Stimulated activated CD4-positive, alpha-beta T cell treated with anti-CD3 and anti-CD28 coated beads, Interleukin-2, amount 100 ng/mL, for 4 hours (primary cell): ENCODE results near the gene SLC12A4.

Source experiments
- DNase-seq: peaks from one replicate; pipeline ENCODE4 v3.0.0-alpha.2; 2020; ENCODE audit warnings: low read depth

Gene SLC12A4

DNA sequence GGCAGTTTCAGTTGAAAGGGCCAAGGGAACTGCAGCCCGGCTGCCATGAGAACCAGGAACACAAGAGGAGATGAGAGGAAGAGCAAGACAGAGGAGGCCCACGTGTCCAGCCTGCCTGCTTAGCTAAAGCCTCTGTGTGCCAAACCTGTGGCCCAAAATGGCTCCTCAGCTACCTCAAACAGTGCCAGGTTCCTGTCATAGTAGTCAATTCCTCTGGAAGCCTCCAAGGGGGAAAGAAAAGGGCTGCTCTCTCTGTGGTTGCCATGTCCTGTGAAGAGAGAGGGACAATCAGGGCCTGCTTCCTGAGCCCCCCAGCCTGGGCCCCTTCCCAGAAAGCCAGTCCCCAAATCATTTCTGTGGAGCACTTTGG is 5.2 kb downstream of the SLC12A4 start:
- no peak for DNase-seq

DNA sequence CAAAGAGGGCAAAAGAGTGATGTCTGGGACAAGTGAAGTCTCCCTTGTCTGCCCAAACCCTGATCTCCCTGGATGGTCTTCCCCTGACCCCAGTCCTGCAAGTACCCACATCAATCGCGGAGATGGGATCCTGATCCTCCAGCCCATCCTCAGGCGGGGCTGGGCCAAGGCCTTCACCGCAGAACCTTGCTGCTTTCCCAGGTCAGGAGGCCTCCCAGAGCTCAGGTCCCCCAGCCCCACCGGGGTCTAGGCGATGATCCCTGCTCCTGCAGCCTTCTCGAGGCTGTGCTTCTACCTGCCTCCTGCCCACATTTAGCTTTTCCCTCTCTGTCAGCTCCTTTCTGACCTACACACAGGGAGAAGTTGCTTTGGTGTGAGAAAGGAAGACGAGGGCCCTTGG is 6.3 kb downstream of the SLC12A4 start:
- DNase-seq, result no peak

DNA sequence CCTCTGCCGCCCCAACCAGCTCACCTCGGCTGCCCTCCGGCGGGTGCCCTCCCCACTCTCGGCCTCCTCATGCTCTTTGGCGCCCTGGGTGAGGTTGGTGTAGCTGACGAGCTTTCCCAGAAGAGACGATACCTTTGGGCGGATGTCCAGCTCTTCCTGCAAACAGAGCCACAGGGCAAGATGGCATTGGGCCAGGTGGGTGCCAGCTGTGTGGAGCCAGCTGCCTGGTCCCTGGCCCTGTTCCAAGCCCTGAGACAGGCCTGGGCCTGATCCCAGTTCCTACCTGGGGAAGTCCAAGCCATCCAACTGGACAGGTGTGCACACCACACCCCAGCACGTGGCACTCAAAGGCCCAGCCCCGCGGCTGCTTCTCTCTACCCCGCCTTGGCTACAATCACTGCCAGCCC is 6.9 kb downstream of the SLC12A4 start:
- no peak for DNase-seq

DNA sequence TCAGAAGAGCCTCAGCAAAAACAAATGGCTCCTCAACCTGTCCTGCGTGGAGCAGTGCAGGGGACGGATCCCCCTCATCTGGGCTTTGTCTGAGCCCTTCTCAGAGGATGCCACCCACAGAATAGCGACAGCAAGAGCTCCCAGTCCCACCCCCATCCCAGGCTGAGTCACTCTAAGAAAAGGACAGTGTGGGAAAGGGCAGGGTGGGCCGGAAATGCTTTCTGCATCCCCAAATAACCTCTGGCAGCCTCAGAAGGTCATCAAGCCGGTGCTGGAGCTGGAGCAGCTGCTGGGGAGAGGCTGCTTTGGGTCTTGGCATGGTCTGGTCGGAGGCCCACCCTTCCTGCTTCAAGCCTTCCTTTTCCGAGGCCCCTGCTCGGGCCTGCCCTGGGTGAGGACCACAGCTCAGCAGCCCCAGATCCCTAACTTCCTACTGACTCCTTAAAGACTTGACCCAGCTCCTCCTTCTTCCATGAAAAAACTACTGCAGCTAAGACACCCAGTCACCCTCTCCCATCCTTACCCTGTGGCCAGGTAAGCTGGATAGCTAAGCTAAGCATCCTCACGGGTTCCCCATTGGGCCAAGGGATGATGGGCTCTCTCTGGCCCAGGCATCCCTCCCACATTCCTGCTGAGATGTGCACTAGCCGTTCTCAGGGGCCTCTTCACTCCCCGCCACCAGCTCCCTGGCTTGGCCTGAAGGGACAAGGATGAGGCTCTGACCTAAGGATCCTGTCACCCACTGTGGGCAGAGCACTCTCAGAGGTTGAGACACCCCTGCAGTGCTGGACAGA is 8.7 kb downstream of the SLC12A4 start:
- DNase-seq, result no peak

DNA sequence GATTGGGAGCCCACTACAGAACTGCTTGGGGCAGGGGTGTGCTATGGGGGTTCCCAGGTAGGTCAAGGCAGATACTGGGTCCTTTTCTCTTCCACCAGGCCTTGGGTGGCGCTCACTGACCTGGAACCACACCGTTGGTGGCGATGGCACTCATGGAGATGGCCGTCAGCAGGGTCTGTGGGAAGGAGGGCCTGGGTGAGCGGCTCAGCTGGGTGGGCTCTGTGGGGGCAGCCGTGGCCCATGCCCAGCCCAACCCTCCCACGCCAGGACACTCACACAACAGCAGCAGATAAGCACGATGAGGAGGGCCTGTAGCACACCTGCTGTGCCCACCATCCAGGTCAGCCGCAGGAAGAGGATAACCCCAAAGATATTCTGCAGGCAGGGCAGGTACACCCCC is 10.8 kb downstream of the SLC12A4 start:
- DNase-seq, result no peak

DNA sequence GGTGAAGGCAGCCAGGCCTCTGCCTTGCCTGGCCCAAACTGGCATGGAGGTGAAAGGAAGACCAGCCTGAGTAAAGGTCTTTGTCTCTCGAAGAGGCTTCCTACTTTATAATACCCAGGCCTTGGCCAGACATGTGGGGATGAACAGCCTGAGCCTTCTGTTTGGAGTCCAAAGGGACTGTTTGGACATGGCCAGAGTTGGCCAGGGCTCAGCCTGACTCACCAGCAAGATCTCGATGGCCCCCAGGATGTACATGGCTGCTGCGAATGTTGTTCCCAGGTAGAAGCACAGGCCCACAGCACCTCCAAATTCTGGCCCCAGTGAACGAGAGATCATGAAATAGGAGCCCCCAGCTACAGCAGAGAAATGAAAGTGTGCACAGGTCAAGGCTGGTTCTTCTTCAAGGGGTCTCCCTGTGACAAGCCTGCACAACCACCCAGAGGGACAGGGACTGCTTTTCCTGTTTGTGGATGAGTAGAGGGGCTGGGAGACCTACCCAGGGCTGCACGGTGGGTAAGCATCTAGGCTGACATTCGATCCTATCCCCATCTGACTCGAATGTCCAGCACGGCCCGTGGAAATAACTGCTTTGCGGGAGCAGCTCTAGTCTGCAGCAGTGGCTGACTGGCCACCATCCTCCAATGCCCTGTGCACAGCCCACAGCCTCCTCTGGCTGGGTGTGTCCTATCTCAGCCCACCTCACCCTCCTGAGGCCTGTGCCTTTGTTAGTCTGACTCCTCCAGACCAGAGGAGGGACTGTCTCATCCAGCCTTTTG is 13.8 kb downstream of the SLC12A4 start:
- no peak for DNase-seq

DNA sequence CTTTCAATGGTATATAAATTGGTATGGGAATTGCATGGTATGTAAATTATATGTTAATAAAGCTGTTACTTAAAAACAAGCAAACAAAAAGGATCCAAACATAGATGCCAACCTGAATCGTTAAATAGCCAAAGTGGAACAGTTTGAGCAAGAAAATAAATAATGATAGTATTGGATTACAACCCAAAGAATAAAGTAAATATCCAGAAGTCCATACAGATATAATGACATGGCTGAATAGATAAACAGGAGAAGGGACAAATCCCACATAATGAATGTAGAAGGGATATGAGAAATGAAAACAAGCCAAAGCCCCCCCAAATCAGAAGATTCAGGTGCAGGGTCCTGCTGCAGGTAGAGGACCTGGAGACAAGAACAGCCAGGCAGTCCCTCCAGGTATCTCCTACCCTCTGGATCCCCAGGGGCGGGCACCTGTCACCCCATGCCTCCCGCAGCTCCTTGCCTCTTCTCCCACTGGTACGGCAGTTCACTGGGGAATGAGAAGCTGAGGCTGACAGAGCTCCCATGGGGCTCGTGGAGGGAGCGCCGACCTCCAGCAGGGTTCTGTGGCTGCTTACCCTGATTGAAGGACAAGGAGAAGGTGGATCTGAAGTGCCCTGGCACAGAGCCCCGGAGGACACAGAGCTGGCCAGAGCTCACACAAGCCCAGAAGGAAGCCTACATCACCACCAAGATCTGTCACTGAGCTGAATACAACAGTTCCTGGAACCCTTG is 14.6 kb downstream of the SLC12A4 start:
- no peak for DNase-seq

DNA sequence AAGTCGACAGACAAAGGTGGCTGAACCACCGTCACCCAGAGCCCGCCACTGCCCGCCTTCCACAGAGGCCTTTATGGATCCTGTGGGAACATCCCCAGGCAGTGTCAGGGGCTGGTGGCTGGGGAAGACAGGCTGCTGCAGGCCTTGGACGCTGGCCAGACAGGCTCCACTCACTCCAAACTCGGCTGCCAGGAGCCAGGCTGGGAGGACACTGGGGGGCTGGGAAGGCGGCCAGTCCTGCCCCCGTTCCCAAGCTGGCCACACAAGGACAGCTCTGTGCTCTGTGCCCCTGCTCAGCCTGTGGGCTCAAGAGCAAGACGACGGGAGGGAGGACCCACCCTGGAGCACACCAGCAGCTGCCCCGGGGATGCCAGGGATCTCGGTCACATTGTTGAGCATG is 17.0 kb downstream of the SLC12A4 start:
- DNase-seq, result no peak

DNA sequence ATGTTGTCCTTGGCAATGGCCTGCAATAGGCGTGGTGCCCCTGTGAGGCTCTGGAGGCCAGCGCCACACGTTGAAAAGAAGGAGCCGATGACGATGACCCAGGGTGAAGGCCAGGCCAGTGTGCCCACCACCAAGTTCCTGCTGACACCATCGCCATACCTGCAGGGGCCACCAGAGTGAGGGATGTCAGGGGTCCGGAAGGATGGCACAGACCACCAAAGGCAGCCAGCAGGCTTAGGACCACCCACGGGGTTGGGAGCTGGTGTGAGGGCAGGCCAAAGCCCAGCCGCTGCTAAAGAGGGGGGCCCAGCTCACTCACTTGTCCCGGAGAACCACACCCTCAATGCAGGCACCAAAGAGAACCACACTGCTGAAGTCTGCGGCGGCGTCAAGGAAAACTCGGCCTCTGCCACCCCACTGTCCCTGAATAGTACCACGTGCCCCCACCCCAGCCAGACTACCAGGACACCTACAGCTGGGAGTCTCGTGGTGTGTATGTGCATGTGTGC is 18.0 kb downstream of the SLC12A4 start:
- DNase-seq, result no peak

DNA sequence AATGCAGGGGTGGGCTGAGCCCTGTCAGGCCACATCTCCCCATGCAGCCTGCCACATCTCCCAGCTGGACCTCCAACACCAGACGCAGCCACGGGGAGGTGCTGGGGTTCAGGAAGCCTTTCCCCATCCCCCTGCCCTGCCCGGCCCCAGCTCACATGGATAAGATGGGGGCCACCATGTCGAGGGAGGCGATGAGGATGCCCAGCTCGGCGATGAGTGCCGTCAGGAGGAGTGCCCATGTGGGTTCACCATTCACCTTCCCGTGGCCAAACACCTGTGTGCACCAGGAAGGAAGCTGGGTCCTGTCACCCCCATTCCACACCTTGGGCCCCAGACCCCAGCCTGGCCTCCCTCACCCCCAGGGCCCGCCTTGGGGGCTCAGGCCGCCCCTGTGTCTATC is 18.8 kb downstream of the SLC12A4 start:
- DNase-seq, result no peak

DNA sequence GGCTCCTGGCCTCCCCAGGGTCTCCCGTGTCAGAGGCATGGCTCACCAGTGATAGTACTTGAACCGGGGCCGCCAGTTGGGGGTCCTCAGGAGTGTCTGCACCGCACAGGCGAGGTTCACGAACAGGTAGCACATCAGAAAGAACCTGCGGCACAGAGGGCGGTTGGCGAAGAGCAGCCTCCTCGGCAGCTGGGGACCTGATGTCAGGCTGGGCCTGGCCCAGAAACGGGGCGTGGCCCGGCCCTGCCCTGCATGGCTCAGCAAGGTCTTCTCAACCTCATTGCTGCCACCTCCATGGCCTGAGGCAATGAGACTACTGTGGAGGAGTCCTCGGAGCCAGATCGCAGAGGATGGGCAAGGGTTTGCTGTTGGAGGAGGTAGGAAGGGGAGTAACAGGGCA is 20.4 kb downstream of the SLC12A4 start:
- DNase-seq, result no peak

DNA sequence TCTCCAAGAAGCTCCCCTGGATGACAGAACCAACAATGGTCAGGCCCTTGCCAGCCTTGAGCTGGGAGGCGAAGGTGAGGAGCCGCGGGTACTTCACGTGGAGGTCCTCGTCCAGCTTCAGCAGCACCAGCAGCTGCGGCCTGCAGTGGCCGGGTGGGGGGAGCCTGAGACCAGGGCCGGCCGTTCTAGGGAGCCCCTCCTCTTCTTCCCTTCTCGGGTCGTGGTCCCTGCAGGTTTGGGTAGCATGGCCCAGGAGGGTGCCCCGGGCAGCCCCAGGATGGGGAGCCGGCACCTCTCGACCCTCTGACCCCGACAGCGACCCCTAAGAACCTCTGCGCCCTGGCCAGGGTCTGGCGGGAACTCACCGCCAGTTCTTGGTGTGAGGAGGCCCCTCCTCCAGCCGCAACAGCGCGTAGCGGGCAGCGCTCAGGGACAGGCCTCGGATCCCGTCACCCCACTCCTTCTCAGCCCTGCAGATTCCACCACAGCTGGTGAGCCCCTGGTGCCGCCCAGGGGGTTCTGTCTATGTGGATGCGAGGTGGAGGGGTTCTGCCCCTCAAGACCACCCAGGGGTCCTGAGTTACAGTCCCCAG is 21.4 kb downstream of the SLC12A4 start:
- DNase-seq, result no peak

DNA sequence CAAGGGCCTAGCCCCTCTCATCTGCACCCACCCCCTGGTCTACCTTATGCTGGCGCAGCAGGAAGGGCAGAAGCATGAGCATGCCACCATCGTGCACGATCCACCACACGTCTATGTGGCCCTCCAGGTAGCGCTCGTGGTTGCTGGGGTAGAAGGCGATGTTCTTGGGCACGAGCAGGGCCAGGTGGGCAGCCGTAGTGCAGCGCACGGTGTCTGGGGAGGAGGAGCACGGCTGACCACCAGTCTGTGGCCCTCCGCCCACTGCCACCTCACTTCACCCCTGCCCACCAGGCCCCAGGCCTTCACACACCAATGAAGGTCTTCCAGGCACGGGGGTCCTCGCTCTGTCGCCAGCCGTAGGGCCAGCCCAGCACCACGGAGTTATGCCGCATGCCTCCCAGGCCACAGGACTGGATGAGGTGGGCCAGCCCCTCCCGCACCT is 22.3 kb downstream of the SLC12A4 start:
- DNase-seq, result no peak

DNA sequence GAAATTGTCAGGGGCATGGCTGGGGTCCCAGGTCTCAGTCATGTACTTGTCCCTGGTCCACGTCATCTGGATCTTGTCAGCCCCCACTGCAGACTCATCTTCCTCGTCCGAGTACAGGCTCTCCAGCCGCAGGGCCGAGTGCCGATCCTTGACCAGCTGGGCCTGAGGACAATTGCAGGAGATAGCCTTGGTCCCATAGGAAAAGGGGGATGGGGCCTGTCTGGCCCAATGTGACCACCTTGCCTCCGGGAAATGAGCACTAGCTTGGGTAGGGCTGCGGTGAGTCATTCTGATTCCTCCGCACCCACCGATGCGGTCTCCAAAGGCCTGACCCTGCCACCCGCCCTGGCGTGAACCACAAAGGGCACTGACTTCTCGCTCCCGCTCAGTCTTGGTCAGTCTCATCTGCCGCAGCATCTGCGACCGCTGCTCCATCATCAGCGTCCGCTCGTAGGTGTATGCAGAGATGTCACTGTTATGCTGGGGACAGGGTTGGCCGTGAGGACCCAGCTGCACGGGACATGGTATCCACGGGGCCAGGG is 23.0 kb downstream of the SLC12A4 start:
- DNase-seq, result no peak

DNA sequence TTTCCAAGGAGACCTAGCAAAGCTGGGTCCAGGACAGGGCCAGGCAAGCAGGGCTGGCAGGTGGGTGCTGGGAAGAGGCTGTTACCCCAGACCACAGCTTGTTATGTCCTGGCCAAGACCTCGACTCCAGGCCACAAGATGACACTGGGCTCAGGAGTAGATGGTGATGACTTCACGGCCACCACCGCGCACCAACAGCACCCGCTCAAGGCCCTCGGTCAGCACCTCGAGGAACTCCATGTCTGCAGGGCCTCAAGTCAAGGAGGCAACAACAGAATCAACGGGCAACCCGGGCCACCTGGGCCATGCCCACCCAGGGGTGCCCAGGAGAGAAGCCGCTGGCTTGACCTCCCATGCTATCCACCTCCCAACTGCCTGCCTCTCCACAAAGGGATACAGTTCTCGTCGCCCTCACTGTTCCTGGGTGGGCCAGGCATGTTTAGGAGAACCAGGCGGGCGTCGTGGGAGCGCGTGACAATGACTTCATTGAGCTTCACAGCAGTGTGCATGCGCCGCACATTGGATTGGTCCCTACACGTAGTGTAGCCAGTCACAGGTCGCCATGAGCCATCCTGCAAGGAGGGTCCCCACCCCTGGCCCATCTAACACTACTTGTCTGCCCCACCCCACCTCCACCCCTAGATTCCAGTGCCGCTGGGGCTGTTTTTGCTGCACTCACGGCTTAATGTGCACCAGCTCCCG is 23.6 kb downstream of the SLC12A4 start:
- DNase-seq, result no peak

DNA sequence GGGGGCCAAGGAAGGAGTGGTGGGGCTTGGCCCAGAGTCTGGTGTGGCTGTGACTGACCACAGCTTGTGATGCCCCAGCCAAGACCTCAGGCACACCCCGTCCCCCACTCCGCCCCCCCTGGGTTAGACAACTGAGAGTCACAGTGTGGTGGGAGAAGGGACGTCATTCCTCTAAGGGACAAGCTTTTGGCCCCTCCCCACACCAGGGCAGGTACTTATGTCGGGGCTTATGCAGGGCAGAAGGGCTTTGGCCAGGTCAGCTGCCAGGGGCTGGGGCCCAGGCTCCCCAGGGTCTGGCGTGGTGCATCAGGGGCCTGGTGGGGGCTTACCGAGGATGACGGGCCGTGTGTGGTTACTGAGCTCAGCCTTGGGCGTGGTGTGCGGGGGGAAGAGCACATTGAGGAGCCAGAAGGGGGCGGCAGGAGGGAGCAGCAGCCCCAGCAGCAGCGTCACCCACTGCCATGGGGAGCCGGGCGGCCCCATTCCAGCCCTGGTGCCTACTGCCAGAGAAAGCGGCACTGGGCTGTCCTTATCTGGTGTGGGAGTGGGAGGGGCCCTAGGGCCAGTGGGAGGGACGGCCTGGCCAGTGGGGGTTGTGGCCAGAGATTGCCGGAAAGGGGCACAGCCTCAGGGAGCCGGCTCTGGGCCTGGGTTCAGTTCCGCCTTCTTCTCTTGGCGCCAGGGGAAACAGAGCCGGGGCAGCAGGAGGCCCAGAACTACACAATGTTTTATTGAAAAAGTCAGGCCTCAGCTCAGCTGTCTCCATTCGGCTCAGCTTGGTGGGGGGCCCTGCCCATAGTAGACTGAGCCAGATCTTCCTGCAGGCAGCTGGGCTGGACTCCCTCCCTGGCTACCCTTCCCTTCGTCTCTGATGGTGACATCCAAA is 24.6 kb downstream of the SLC12A4 start, which contains the start of gene LCAT:
Gene LCAT (minus strand): TSS at position 502 of the 886 bp plus-strand sequence. CDS start 19 bp downstream, at position 483.
- no peak for DNase-seq

DNA sequence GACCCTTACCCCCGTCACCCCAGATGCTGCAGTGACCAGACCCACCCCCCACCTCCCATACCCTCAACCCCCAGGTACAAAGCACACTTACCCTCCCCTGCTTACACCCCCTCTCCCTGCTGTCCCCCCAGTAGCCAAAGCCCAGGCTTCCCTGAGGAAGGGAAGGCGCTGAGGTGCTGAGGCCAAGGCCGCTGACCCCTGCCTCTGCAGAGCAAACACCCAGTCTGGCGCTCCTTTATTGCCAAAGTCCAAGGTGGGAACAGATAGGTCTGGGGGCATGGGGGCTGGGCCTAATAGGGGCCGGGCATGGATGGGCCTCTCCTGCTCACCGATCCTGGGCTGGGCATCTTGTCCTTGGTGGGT is 25.2 kb downstream of the SLC12A4 start:
- no peak for DNase-seq

DNA sequence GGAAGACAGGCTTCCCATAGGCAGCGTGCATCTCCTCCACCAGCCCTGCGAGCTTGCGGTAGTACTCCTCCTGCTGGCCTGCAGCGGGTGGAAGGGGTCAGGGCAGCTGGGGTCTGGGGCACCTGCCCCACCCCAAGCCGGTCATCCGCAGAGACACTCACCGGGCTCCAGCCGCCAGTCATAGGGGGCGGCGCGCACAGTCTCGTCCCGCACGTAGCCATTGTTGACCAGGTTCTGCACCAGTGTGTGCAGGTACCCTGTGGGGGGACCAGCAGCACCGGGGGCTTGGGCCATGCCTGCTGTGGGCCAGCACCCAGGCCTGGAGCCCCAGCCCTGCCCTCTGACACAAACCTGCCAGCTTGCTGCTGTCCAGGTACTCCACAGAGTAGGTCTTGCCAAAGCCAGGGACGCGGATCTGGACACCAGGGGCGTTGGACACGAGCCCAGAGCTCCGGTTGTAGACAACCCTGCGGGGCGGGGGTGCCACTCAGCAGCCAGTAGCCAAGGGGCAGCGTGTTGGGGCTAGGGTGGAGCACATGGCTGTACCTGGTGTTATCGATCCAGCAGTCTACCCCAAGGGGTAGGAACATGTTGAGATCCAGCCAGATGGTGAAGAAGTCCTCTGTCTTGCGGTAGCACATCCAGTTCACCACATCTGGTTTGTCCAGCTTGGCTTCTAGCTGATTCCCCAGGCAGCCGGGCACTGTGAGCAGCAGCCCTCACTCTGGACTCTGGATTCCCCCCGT is 25.8 kb downstream of the SLC12A4 start:
- DNase-seq, result no peak

DNA sequence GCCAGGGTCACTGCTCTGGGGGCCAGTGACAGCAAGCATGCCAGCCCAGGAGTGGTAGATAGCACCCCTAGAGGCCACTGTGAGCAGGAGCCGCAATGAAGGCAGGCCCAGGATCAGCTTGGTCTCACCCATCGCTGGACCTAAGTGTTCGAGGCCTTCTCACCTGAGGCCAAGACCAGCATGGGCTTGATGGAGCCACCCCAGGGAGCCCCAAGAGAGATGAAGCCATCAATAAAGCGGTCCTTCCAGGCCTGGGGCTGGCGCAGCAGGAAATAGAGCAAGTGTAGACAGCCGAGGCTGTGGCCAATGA is 26.3 kb downstream of the SLC12A4 start:
- DNase-seq, result no peak
